Omental fat pad (tissue), 4 donors: ENCODE results near the gene KRTAP4-5. TPM values are rescaled to one million over a fixed set of nuclear protein-coding genes. Genes with fewer than 3 reads are reported as not detected.

ENCODE experiments used
- ATAC-seq: fragments of 150-250 bp; one replicate; pipeline ENCODE4 v1.9.1; 2016; ENCODE audit warnings: mild to moderate bottlenecking, moderate library complexity; ENCODE audit not compliant: low FRiP score
- DNase-seq: peaks from one replicate; pipeline ENCODE4 v3.0.0-alpha.2; 2019; ENCODE audit warnings: low spot score
- CTCF ChIP-seq, 3 donors: fragments of 450-650 bp; IDR thresholded peaks; one replicate each; pipeline ENCODE4 v1.5.1; 2016 to 2017; ENCODE audit warnings: antibody characterized with exemption in 3 of 3, mild to moderate bottlenecking in 3 of 3, moderate library complexity in 2 of 3
- total RNA-seq, 4 donors: library from RNA; depleted of rRNA; stranded (reverse); fragments of >200 nt; gene quantifications; one replicate each; pipeline ENCODE4 v1.1.0, GENCODE V29; 2016

Gene KRTAP4-5
- total RNA-seq, 4 donors from 2014 or later: not detected

- DNase-seq (no peak), ATAC-seq (no peak)
- no peak for TF ChIP-seq CTCF (IDR thresholded peaks at IDR 0.05)
Measured at GRCh38 chr17:41178843-41179616, 29.4 kb upstream of the KRTAP4-5 start.

- DNase-seq (no peak), ATAC-seq (no peak)
- no peak for TF ChIP-seq CTCF (IDR thresholded peaks at IDR 0.05)
Measured at GRCh38 chr17:41178341-41178740, 28.7 kb upstream of the KRTAP4-5 start.

- no peak for ATAC-seq
- DNase-seq: no peak
Measured at GRCh38 chr17:41177727-41178271, 28.2 kb upstream of the KRTAP4-5 start, which contains the start of gene KRTAP4-2. TSS of gene KRTAP4-2 (minus strand) at chr17:41178221. CDS start at chr17:41178164, 57 bp downstream.

GRCh38 chr17:41176744-41177387 is 27.2 kb upstream of the KRTAP4-5 start:
- ATAC-seq (no peak), DNase-seq (no peak)
- no peak for TF ChIP-seq CTCF (IDR thresholded peaks at IDR 0.05)

More at GRCh38 chr17:41177727-41178271, 28.2 kb upstream of the KRTAP4-5 start, which contains the start of gene KRTAP4-2:
- TF ChIP-seq CTCF (IDR thresholded peaks at IDR 0.05): no peak

- ATAC-seq: no peak
- TF ChIP-seq CTCF (IDR thresholded peaks at IDR 0.05): no peak
- no peak for DNase-seq
Measured at GRCh38 chr17:41171886-41172285, 22.3 kb upstream of the KRTAP4-5 start.

GRCh38 chr17:41168121-41168520 is 18.5 kb upstream of the KRTAP4-5 start, which contains the start of gene KRTAP4-3:
TSS of gene KRTAP4-3 (minus strand) at chr17:41168221. CDS start at chr17:41168172, 49 bp downstream.
- DNase-seq: no peak
- no peak for TF ChIP-seq CTCF (IDR thresholded peaks at IDR 0.05)
- no peak for ATAC-seq
